ENCODE data around the gene SKA3.
"Not testable (repeated sequence)": the region's sequence is repeated elsewhere in the genome, so short reads cannot be mapped to it uniquely, and the experiment has no call there.

The SKA3 gene

GRCh38 chr13:21176215-21176981 is at the start of gene SKA3, which contains the start of gene MRPL57:
SKA3 (minus strand) TSS chr13:21176552; CDS start chr13:21176477, 75 bp downstream.
MRPL57 (plus strand) TSS chr13:21176658; CDS start chr13:21176917, 259 bp downstream.
- H4K20me1 ChIP-seq (ENCODE audit: insufficient read depth, low read length): no peaks in the 10 kb centered on the region
- peaks cover 67% of the 10 kb centered on the region for H3K79me2 ChIP-seq (ENCODE audit: low read length)
- H3K9ac ChIP-seq (ENCODE audit: low read length): peak within 1 kb of the TSS; percentile 78

DNA sequence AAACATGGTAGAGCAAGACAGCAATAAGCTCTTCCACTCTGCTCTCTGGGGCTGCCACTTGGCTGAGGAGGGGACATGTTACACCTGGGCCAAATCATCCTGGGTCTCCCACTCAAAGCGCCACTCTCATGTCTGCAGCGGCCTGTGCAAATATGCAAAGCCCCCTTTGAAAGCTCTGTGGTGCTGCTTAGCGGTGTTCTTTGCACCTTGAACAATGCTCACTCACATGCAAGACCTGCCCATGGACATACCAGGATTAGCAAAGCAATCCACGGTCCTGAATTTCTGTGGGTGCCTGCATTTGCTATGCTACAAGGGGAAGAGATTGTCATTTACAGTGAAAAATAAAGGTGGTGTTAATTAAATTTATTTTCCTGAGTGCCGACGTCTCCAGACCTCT is 48.7 kb upstream of the SKA3 start:
- Histone ChIP-seq H4K20me1 (ENCODE audit: insufficient read depth, low read length) (no peaks in the 10 kb centered on the region), H3K27me3 (ENCODE audit: low read depth, low read length) (peaks cover 3% of the 10 kb centered on the region; the same call in 1 of the 2 replicates), H3K4me1 (ENCODE audit: low read length) (no peaks in the 10 kb centered on the region), H3K36me3 (replicated peaks; ENCODE audit: low read depth, low read length) (no peaks in the 10 kb centered on the region), H3K79me2 (ENCODE audit: low read length) (no peaks in the 10 kb centered on the region), H2AFZ (ENCODE audit: low read depth, low read length) (no peak overlapping the region), H3K4me2 (ENCODE audit: low read length) (no peak overlapping the region), H3K9ac (ENCODE audit: low read length) (no peak overlapping the region), H3K27ac (ENCODE audit: low read length) (no peak overlapping the region), H3K9me3 (ENCODE audit: insufficient read depth, low read length) (0 out of 2 replicates have a peak, but pooled peaks cover 5% of the 10 kb centered on the region), H3K4me3 (ENCODE audit: low read length) (no peak overlapping the region)
- TF ChIP-seq EZH2phosphoT487 (IDR thresholded peaks at IDR 0.05; ENCODE audit: low read depth) (no peak), CTCF (IDR thresholded peaks at IDR 0.05; ENCODE audit: low read depth, low read length) (no peak)

More at GRCh38 chr13:21176215-21176981, at the start of gene SKA3, which contains the start of gene MRPL57:
- H3K36me3 ChIP-seq (replicated peaks; ENCODE audit: low read depth, low read length): peaks cover 11% of the 10 kb centered on the region
- peak within 1 kb of the TSS; percentile 74 for H3K27ac ChIP-seq (ENCODE audit: low read length)
- peak within 1 kb of the TSS; percentile 76 for H2AFZ ChIP-seq (ENCODE audit: low read depth, low read length)
- H3K4me1 ChIP-seq (ENCODE audit: low read length): peaks cover 14% of the 10 kb centered on the region
- H3K4me2 ChIP-seq (ENCODE audit: low read length): peak within 1 kb of the TSS; percentile 88
- H3K27me3 ChIP-seq (ENCODE audit: low read depth, low read length): no peaks in the 10 kb centered on the region
- TF ChIP-seq CTCF (IDR thresholded peaks at IDR 0.05; ENCODE audit: low read depth, low read length) (no peak), EZH2phosphoT487 (IDR thresholded peaks at IDR 0.05; ENCODE audit: low read depth) (no peak)
- H3K4me3 ChIP-seq (ENCODE audit: low read length): peak within 1 kb of the TSS; percentile 84
- no peaks in the 10 kb centered on the region for H3K9me3 ChIP-seq (ENCODE audit: insufficient read depth, low read length)

DNA sequence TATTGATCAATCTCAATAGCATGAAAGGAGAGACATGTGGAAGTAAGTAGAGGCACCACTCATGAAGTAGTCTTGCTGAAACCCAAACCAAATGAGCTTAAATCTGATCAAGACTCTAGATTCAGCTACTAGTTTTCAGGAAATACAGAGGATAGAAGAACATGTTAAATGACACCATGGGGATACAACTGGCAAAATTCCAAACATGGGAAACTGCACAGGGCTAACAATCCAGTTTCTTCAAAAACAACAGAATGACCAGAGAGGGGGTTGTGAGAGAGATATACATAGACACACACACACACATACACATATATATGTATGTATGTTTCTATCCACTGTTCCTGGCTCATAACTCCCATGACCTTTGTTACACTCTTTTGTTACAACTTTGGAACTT is 44.9 kb upstream of the SKA3 start:
- Histone ChIP-seq H3K79me2 (ENCODE audit: low read length) (no peaks in the 10 kb centered on the region), H3K9me3 (ENCODE audit: insufficient read depth, low read length) (0 out of 2 replicates have a peak, but pooled peaks cover 5% of the 10 kb centered on the region), H3K27me3 (ENCODE audit: low read depth, low read length) (peaks cover 3% of the 10 kb centered on the region; the same call in 1 of the 2 replicates), H3K9ac (ENCODE audit: low read length) (no peak overlapping the region), H3K4me2 (ENCODE audit: low read length) (no peak overlapping the region), H3K36me3 (replicated peaks; ENCODE audit: low read depth, low read length) (no peaks in the 10 kb centered on the region), H4K20me1 (ENCODE audit: insufficient read depth, low read length) (no peaks in the 10 kb centered on the region), H3K27ac (ENCODE audit: low read length) (no peak overlapping the region), H2AFZ (ENCODE audit: low read depth, low read length) (no peak overlapping the region), H3K4me3 (ENCODE audit: low read length) (no peak overlapping the region), H3K4me1 (ENCODE audit: low read length) (no peaks in the 10 kb centered on the region)
- TF ChIP-seq EZH2phosphoT487 (IDR thresholded peaks at IDR 0.05; ENCODE audit: low read depth) (no peak), CTCF (IDR thresholded peaks at IDR 0.05; ENCODE audit: low read depth, low read length) (no peak)

DNA sequence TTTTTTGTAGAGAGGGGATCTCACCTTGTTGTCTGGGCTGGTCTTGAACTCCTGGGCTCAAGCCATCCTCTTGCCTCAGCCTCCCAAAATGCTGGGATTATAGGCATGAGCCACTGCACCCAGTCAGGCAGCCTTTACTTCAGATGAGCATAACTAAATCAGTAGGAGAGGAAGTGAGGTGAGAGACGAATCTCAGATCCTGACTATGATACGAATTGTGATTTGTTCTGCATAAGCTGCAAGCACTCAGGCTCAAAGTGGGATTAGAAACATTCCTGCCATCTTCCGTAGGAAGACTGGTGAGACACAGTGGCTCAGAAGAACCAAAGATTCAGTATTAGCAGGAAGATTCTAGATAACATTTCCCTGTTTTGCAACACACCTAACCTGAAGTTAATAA is 43.4 kb upstream of the SKA3 start:
- not testable (repeated sequence) for H3K27me3 ChIP-seq (ENCODE audit: low read depth, low read length); H2AFZ ChIP-seq (ENCODE audit: low read depth, low read length); H3K4me3 ChIP-seq (ENCODE audit: low read length); H3K9me3 ChIP-seq (ENCODE audit: insufficient read depth, low read length); H3K4me1 ChIP-seq (ENCODE audit: low read length); H4K20me1 ChIP-seq (ENCODE audit: insufficient read depth, low read length); H3K4me2 ChIP-seq (ENCODE audit: low read length); H3K79me2 ChIP-seq (ENCODE audit: low read length); H3K9ac ChIP-seq (ENCODE audit: low read length); H3K27ac ChIP-seq (ENCODE audit: low read length); H3K36me3 ChIP-seq (replicated peaks; ENCODE audit: low read depth, low read length)
